Measurements from ENCODE around the gene CDC7.

The CDC7 gene

DNA sequence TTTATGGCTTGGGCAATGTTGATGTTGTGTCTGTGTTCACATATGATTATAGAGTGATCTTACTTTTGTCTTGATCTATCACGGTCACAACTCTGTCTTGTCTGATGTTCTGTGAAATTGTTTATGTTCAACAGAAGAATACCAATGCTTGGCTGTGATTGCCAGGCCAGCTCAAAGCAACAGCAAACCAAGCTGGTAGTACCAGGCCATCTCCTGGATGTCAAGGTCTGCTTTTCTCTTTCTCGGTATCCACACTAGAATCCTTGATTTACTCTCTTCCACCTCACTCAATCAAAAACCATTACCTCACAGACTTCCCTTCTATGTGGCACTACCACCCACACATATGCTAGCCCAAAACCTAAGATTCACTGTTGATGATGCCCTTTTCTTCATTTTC lies 1.3 kb upstream of the CDC7 start:
- Histone ChIP-seq H3K36me3 (ENCODE audit: control insufficient read depth, insufficient read depth, low read length) (no peaks in the 10 kb centered on the region), H3K27me3 (ENCODE audit: control insufficient read depth, insufficient read depth, low read length, poor library complexity, severe bottlenecking) (no peaks in the 10 kb centered on the region), H3K4me1 (ENCODE audit: control insufficient read depth, insufficient read depth, low read length) (peaks cover 7% of the 10 kb centered on the region), H3K4me3 (ENCODE audit: insufficient read depth, low read depth, low read length) (no peak overlapping the region), H3K9me3 (ENCODE audit: control insufficient read depth, low read length) (no peaks in the 10 kb centered on the region), H3K27ac (ENCODE audit: insufficient read depth, low read depth, low read length, poor library complexity, severe bottlenecking) (no peak overlapping the region)
- 93 to 98% methylated on average over 2 of the region's 2 CpGs for WGBS, 2 experiments

DNA sequence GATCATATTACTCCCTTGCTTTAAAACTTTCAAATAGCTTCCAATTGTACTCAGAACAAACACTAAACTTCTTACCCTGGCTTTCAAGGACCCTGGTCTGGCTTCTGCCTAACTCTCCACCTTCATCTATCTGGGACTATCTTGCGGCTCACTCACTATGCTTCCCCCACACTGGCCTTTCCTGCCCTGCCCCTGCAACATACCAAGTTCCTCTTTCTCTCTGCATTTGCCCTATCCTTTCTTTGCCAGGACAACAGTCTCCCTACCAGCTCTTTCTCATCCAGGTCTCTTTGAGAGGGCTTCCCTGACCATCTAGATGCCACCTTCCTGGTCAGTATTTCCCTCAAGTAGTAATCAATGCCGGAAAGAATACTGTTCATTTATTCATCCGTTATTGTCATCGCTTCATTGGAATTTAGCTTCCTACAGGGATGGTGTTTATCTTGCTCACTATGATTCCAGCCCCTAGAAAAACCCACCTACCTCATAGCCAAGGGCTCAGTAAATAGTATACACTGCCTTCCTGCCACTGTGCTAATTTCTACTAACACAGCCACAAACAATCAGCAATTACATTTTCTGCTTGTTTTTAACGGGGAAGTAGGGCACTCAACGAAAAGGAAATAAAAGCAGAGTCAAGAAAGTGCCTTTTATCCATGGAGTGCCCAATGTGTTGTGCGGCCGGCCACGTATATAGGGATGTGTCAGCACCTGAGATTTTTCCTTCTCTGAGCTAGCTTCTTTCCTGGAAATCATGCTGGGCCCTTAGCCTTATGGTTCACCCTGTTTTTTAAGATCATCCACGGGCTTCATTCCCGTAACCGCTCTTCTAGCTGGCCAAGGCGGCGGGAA lies 521 bp upstream of the CDC7 start:
- no peaks in the 10 kb centered on the region for H3K36me3 ChIP-seq (ENCODE audit: control insufficient read depth, insufficient read depth, low read length)
- 22 to 23% methylated on average over 14 of the region's 14 CpGs for WGBS, 2 experiments
- no peaks in the 10 kb centered on the region for H3K27me3 ChIP-seq (ENCODE audit: control insufficient read depth, insufficient read depth, low read length, poor library complexity, severe bottlenecking)
- H3K27ac ChIP-seq (ENCODE audit: insufficient read depth, low read depth, low read length, poor library complexity, severe bottlenecking) = peak overlapping the region; percentile 98
- peaks cover 7% of the 10 kb centered on the region for H3K4me1 ChIP-seq (ENCODE audit: control insufficient read depth, insufficient read depth, low read length)
- H3K9me3 ChIP-seq (ENCODE audit: control insufficient read depth, low read length) = no peaks in the 10 kb centered on the region
- H3K4me3 ChIP-seq (ENCODE audit: insufficient read depth, low read depth, low read length) = peak overlapping the region; percentile 65

- H3K4me3 ChIP-seq (ENCODE audit: insufficient read depth, low read depth, low read length) = peak overlapping the region; percentile 65
- no peaks in the 10 kb centered on the region for H3K9me3 ChIP-seq (ENCODE audit: control insufficient read depth, low read length)
- 0 to 1% methylated on average over 9 of the region's 9 CpGs for WGBS, 2 experiments
- H3K27me3 ChIP-seq (ENCODE audit: control insufficient read depth, insufficient read depth, low read length, poor library complexity, severe bottlenecking) = no peaks in the 10 kb centered on the region
- peak overlapping the region; percentile 98 for H3K27ac ChIP-seq (ENCODE audit: insufficient read depth, low read depth, low read length, poor library complexity, severe bottlenecking)
- H3K36me3 ChIP-seq (ENCODE audit: control insufficient read depth, insufficient read depth, low read length) = no peaks in the 10 kb centered on the region
- peaks cover 11% of the 10 kb centered on the region for H3K4me1 ChIP-seq (ENCODE audit: control insufficient read depth, insufficient read depth, low read length)
Measured at GRCh38 chr1:91501523-91501851, 836 bp downstream of the CDC7 start.

DNA sequence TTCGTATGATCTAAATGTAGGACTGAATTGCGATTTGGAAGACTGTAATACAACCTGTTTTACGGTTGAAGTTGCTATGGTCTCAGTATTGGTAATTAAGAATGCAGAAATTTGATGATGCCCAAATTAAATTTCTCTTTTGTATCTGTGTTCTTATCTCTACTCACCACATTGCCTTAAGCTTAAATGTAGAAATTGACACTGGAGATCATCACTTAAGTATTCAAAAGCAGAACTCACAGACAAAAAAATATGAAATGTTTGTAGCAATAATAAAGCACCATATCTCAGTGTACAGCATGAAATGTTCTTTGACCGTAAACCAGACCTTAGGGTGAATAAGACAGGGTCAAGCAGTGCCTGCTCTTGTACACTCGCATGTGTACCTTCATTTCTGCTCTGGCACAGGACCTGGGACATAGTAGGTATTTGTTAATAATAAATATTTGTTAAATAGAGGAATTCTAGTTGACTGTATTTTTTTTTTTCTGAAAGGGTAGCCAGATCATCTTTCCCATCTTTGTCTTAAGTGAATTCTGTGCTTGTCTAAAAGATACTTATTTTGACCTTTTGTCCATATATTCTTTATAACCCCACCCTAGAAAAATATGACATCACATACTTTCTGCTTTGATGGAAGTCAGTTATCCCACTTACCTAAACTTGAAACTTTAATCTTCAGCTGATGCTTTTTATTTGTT lies 1.5 kb downstream of the CDC7 start:
- Histone ChIP-seq H3K4me1 (ENCODE audit: control insufficient read depth, insufficient read depth, low read length) (peaks cover 11% of the 10 kb centered on the region), H3K4me3 (ENCODE audit: insufficient read depth, low read depth, low read length) (peak overlapping the region; percentile 65), H3K36me3 (ENCODE audit: control insufficient read depth, insufficient read depth, low read length) (no peaks in the 10 kb centered on the region), H3K27ac (ENCODE audit: insufficient read depth, low read depth, low read length, poor library complexity, severe bottlenecking) (peak overlapping the region; percentile 98), H3K27me3 (ENCODE audit: control insufficient read depth, insufficient read depth, low read length, poor library complexity, severe bottlenecking) (no peaks in the 10 kb centered on the region), H3K9me3 (ENCODE audit: control insufficient read depth, low read length) (no peaks in the 10 kb centered on the region)
- WGBS, 2 experiments = 29 to 33% methylated on average over 5 of the region's 5 CpGs

DNA sequence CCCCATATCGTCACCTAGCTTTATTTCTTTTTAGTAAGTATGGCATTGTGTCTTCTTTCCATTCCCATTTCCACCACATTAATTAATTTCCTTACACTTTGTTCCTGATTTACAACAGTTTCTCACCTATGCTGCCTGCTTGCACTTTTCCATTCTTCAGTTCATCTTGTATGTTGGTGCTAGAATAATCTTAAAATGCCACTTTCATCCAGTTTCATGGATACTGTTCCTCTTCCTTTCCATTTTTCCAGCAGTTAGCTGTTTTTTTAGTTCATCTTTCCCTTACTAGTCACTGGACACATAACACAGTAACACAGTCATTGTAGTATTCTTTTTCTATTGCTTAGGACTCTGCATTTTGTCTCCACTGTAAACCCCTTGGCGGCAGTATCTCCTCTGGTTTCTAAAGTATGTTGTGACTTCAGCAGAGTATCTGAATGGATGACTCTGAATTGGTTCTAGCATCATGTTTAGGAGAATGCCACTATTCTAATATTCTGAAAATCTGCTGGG lies 2.1 kb downstream of the CDC7 start:
- Histone ChIP-seq H3K4me3 (ENCODE audit: insufficient read depth, low read depth, low read length) (peak overlapping the region; percentile 65), H3K9me3 (ENCODE audit: control insufficient read depth, low read length) (no peaks in the 10 kb centered on the region)

DNA sequence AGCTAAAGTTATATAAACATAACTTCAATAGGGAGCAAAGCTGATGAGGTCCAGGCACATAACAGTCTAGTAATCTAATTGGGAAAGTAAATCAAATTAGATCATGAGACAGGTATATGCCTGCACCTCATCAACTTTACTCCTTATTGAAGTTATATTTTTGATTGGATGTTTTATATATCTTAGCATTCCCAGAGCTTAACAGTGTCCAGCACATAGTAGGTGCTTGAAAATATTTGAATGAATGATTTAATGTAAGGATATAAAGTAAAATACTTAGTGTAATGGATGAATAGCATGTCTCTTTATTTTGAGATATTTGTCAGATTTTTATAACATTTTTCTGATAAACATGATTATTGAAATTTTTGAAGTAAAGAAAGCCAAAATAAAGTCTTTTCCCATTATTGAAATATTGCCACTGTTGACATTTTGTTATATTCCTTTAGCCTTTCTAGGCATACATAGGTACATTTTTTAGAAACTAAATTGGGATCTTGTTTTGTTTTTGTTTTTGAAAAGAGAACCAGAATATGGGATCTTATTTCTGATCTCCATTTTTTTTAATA lies 2.8 kb downstream of the CDC7 start:
- Histone ChIP-seq H3K4me3 (ENCODE audit: insufficient read depth, low read depth, low read length) (peak overlapping the region; percentile 65), H3K4me1 (ENCODE audit: control insufficient read depth, insufficient read depth, low read length) (peaks cover 11% of the 10 kb centered on the region), H3K27me3 (ENCODE audit: control insufficient read depth, insufficient read depth, low read length, poor library complexity, severe bottlenecking) (no peaks in the 10 kb centered on the region), H3K27ac (ENCODE audit: insufficient read depth, low read depth, low read length, poor library complexity, severe bottlenecking) (no peak overlapping the region), H3K9me3 (ENCODE audit: control insufficient read depth, low read length) (no peaks in the 10 kb centered on the region), H3K36me3 (ENCODE audit: control insufficient read depth, insufficient read depth, low read length) (no peaks in the 10 kb centered on the region)

More for the DNA sequence above, 2.1 kb downstream of the CDC7 start:
- Histone ChIP-seq H3K36me3 (ENCODE audit: control insufficient read depth, insufficient read depth, low read length) (no peaks in the 10 kb centered on the region), H3K4me1 (ENCODE audit: control insufficient read depth, insufficient read depth, low read length) (peaks cover 11% of the 10 kb centered on the region), H3K27ac (ENCODE audit: insufficient read depth, low read depth, low read length, poor library complexity, severe bottlenecking) (no peak overlapping the region), H3K27me3 (ENCODE audit: control insufficient read depth, insufficient read depth, low read length, poor library complexity, severe bottlenecking) (no peaks in the 10 kb centered on the region)
- 33 to 77% methylated on average over 1 to 2 of the region's 2 CpGs for WGBS, 2 experiments

DNA sequence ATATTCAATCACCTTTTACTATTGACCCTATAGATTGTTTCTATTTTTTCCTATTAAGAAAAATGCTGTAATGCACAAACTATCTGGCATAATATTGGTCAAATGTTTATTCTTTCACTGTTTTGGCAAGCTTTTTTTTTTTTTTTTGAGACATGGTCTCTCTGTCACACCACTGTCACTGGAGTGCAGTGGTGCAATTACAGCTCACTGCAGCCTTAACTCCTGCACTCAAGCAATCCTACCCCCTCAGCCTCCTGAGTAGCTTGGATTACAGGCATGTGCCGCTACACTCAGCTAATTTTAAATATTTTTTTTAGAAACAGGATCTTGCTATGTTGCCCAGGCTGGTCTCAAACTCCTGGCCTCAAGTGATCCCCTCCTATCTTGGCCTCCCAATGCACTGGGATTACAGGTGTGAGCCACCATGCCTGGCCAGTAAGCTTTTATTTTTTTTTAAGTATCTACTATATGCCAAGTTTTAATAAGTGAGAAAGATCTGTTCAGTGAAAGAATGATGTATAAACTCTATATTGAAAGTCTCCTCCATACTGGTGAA lies 3.4 kb downstream of the CDC7 start:
- peak overlapping the region; percentile 7 for H3K4me3 ChIP-seq (ENCODE audit: insufficient read depth, low read depth, low read length)
- H3K36me3 ChIP-seq (ENCODE audit: control insufficient read depth, insufficient read depth, low read length) = peaks cover 2% of the 10 kb centered on the region
- 83 to 90% methylated on average over 1 of the region's 1 CpG for WGBS, 2 experiments

DNA sequence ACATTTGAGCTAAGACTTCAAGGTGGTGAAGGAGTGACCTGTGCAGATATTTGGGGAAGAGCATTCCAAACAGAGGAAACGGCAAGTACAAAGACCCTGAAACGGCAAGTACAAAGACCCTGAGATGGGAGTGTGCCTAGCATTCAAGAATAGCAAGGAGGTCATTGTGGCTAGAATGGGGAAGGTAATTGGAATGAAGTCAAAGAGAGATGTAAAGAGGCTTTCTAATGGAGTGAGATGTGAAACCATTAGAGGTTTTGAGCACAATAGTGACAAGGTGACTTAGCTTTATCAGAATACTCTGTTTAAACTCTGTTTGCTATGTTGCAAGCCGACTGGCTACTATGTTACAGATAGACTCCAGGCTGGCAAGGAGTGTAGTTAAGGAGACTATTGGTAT lies 4.4 kb downstream of the CDC7 start:
- H3K4me1 ChIP-seq (ENCODE audit: control insufficient read depth, insufficient read depth, low read length) = peaks cover 11% of the 10 kb centered on the region
- H3K27ac ChIP-seq (ENCODE audit: insufficient read depth, low read depth, low read length, poor library complexity, severe bottlenecking) = no peak overlapping the region
- 61 to 65% methylated on average over 3 of the region's 3 CpGs for WGBS, 2 experiments
- no peaks in the 10 kb centered on the region for H3K27me3 ChIP-seq (ENCODE audit: control insufficient read depth, insufficient read depth, low read length, poor library complexity, severe bottlenecking)
- no peaks in the 10 kb centered on the region for H3K9me3 ChIP-seq (ENCODE audit: control insufficient read depth, low read length)
- H3K4me3 ChIP-seq (ENCODE audit: insufficient read depth, low read depth, low read length) = no peak overlapping the region
- H3K36me3 ChIP-seq (ENCODE audit: control insufficient read depth, insufficient read depth, low read length) = peaks cover 12% of the 10 kb centered on the region

More for the DNA sequence above, 3.4 kb downstream of the CDC7 start:
- H3K9me3 ChIP-seq (ENCODE audit: control insufficient read depth, low read length) = no peaks in the 10 kb centered on the region
- H3K27me3 ChIP-seq (ENCODE audit: control insufficient read depth, insufficient read depth, low read length, poor library complexity, severe bottlenecking) = no peaks in the 10 kb centered on the region
- H3K27ac ChIP-seq (ENCODE audit: insufficient read depth, low read depth, low read length, poor library complexity, severe bottlenecking) = no peak overlapping the region
- peaks cover 11% of the 10 kb centered on the region for H3K4me1 ChIP-seq (ENCODE audit: control insufficient read depth, insufficient read depth, low read length)

DNA sequence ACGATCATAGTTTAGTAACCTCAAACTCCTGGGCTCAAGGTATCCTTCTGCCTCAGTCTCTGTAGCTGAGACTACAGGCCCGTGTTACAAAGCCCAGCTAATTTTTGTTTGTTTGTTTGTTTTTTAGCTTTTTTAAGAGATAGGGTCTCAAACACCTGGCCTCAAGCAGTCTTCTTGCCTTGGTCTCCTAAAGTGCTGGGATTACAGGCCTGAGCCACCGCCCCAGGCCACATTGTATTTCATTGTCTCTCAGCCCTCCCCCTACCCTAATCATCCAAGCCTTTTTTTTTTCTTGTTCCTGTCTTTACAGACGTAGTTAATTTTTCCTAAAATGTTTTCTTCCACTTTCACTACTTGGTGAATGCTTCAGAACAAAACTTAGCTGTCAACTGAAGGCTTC lies 5.4 kb downstream of the CDC7 start:
- H3K4me3 ChIP-seq (ENCODE audit: insufficient read depth, low read depth, low read length) = no peak overlapping the region
- WGBS, 2 experiments = 71 to 73% methylated on average over 4 of the region's 4 CpGs
- no peak overlapping the region for H3K27ac ChIP-seq (ENCODE audit: insufficient read depth, low read depth, low read length, poor library complexity, severe bottlenecking)
- no peaks in the 10 kb centered on the region for H3K9me3 ChIP-seq (ENCODE audit: control insufficient read depth, low read length)
- peaks cover 14% of the 10 kb centered on the region for H3K36me3 ChIP-seq (ENCODE audit: control insufficient read depth, insufficient read depth, low read length)
- peaks cover 11% of the 10 kb centered on the region for H3K4me1 ChIP-seq (ENCODE audit: control insufficient read depth, insufficient read depth, low read length)
- no peaks in the 10 kb centered on the region for H3K27me3 ChIP-seq (ENCODE audit: control insufficient read depth, insufficient read depth, low read length, poor library complexity, severe bottlenecking)

- H3K36me3 ChIP-seq (ENCODE audit: control insufficient read depth, insufficient read depth, low read length) = peaks cover 18% of the 10 kb centered on the region
- 100% methylated on average over 2 of the region's 2 CpGs; no CpG with 5 or more reads in 1 of the 2 experiments for WGBS, 2 experiments
- H3K27me3 ChIP-seq (ENCODE audit: control insufficient read depth, insufficient read depth, low read length, poor library complexity, severe bottlenecking) = no peaks in the 10 kb centered on the region
- H3K9me3 ChIP-seq (ENCODE audit: control insufficient read depth, low read length) = no peaks in the 10 kb centered on the region
- peaks cover 11% of the 10 kb centered on the region for H3K4me1 ChIP-seq (ENCODE audit: control insufficient read depth, insufficient read depth, low read length)
- no peak overlapping the region for H3K4me3 ChIP-seq (ENCODE audit: insufficient read depth, low read depth, low read length)
- H3K27ac ChIP-seq (ENCODE audit: insufficient read depth, low read depth, low read length, poor library complexity, severe bottlenecking) = no peak overlapping the region
Measured at GRCh38 chr1:91507328-91507727, 6.7 kb downstream of the CDC7 start.

Data from ectodermal cell (in vitro differentiated cells).